KOPT-K1 (cell line): ENCODE data around the gene C9orf85.
"Not testable (repeated sequence)": the region's sequence is repeated elsewhere in the genome, so short reads cannot be mapped to it uniquely, and the experiment has no call there.

Source experiments
- H3K27ac ChIP-seq: fragments of 200-600 bp; sonication (generic); 2 replicates; pipeline ENCODE4 v1.5.1; 2016; ENCODE audit warnings: antibody characterized with exemption, mild to moderate bottlenecking, low read depth, low read length; ENCODE audit not compliant: poor library complexity, severe bottlenecking
- H3K36me3 ChIP-seq: fragments of 200-600 bp; sonication (generic); 2 replicates; pipeline ENCODE4 v1.5.1; 2017; ENCODE audit warnings: antibody characterized with exemption, mild to moderate bottlenecking, low read length, moderate library complexity; ENCODE audit not compliant: insufficient read depth
- H3K9me3 ChIP-seq: fragments of 200-600 bp; sonication (generic); 2 replicates; pipeline ENCODE4 v1.5.1; 2017; ENCODE audit warnings: antibody characterized with exemption, low read length, mild to moderate bottlenecking; ENCODE audit not compliant: insufficient read depth, poor library complexity, severe bottlenecking

The C9orf85 gene

DNA sequence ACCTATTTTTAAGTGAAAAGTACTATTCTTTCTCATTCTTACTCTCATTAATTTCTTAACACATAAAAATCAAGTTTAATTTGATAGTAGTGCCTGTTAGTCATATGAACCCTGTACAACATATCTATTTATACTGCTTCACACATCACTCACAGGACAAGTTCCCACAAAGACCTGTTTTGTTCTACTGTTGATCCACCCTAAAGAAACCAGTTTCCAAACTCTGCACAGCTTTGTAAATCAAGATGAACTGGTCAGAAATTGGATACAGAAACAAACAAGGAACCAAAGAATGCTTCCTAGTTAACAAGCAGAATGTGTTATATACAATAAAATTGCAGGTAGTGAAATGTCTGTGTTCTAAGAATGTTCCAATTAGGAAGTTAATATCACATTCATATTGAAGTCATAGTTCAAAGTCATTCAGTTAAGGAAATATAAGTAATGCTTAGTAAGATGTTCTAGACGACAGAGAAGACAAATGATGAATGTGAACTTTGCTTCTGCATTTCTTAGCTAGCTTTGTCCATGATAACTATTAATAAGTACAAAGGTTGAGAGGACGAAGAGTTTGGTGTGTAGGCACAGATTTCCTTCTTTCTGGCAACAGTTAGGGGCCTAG, 33.4 kb downstream of the C9orf85 start:
- no peaks in the 10 kb centered on the region for H3K9me3 ChIP-seq
- H3K27ac ChIP-seq: no peak overlapping the region

DNA sequence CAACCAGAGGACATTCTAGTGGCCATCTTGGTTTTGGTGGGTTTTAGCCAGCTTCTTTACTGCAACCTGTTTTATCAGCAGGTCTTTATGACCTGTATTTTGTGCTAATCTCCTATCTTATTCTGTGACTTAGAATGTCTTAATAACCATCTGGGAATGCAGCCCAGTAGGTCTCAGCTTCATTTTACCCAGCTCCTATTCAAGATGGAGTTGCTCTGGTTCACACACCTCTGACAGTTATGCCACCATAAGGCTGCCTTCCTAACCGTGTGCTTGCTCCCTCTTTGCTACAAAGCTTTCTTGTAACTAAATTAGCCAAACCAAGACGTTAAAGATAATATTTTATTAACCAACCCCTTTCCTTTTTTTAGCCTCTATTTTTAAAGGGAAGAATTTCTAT, 43.2 kb downstream of the C9orf85 start:
- H3K9me3 ChIP-seq, H3K36me3 ChIP-seq, H3K27ac ChIP-seq: not testable (repeated sequence)

More for the DNA sequence above, 33.4 kb downstream of the C9orf85 start:
- H3K36me3 ChIP-seq: peaks cover 9% of the 10 kb centered on the region; the same call in 1 of the 2 replicates

DNA sequence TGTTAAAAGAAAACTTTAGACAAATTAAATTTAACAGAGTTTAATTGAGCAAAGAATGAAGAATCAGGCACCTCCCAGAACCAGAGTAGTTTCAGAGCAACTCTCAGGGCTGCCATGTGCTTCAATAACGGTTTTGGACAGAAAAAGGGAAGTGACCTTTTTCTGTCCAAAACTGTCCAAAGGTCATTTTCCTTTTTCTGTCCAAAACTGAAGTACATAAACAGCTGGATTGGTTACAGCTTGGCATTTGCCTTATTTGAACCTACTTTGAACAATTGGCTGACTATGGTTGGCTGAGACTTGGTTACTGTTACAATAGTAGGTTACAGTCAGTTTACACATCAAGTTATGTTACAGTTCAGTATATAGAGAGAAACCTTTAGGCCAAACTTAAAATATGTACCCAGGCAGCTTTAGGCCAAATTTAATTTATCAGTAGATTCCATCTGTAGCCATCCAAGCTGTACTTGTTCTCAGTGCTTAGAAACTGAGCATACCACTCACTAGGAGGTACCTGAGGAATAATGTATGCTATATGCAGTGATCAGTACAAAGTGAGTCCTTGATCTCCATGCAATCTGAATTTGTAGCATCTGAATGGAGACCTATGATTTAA, 44.0 kb downstream of the C9orf85 start:
- Histone ChIP-seq H3K9me3 (no peaks in the 10 kb centered on the region), H3K36me3 (0 out of 2 replicates have a peak, but pooled peaks cover 1% of the 10 kb centered on the region), H3K27ac (no peak overlapping the region)

DNA sequence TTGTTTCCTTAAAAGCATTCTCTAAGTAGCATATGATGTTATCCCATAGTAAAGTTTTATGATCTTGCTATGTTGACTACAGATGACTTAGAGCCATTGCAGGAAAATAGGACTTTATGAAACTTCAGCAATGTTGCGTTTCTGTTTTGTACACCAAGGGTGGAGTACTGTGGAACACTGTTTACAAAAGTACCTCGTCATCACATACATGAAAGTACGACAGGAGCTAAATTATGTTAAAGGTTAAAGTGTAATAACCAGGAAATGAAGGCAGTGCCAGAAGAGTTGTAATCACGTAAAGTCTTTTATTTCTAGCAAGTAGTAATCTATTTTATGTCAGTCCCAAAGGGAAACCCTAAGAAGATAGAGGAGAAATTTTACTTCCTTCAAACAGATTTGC, 50.9 kb downstream of the C9orf85 start:
- H3K9me3 ChIP-seq: no peaks in the 10 kb centered on the region
- no peak overlapping the region for H3K27ac ChIP-seq

DNA sequence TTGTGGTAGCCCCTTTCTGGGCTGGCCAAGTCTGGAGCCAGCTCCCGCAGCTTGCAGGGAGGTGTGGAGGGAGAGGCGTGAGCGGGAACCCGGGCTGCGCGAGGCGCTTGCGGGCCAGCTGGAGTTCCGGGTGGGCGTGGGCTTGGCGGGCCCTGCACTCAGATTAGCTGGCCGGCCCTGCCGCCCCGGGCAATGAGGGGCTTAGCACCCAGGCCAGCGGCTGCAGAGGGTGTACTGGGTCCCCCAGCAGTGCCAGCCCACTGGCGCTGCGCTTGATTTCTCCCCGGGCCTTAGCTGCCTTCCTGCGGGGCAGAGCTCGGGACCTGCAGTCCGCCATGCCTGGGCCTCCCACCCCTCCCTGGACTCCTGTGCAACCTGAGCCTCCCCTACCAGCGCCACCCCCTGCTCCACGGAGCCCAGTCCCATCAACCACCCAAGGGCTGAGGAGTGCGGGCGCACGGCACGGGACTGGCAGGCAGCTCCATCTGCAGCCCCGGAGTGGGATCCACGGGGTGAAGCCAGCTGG, 52.1 kb downstream of the C9orf85 start:
- H3K36me3 ChIP-seq, H3K27ac ChIP-seq: not testable (repeated sequence)
- H3K9me3 ChIP-seq: peaks cover 10% of the 10 kb centered on the region

More for the DNA sequence above, 50.9 kb downstream of the C9orf85 start:
- H3K36me3 ChIP-seq: peaks cover 4% of the 10 kb centered on the region

DNA sequence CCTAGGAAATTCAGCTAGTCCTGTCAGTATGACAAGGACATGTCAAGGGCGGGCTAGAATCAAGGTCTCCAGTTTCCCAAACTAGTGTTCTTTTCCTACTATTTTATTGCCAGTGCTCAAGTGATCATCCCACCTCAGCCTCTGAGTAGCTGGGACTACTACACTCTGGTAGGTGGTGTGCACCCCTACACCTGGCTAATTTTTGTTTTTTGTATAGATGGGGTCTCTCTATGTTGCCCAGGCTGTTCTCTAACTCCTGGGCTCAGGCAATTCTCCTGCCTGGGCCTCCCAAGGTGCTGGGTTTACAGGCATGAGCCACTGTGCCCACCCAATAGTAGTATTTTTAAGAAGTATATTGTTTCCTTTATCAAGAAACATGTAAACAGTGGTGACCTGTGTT, 54.0 kb downstream of the C9orf85 start:
- Histone ChIP-seq H3K9me3 (peaks cover 19% of the 10 kb centered on the region), H3K27ac (no peak overlapping the region), H3K36me3 (peaks cover 4% of the 10 kb centered on the region)

DNA sequence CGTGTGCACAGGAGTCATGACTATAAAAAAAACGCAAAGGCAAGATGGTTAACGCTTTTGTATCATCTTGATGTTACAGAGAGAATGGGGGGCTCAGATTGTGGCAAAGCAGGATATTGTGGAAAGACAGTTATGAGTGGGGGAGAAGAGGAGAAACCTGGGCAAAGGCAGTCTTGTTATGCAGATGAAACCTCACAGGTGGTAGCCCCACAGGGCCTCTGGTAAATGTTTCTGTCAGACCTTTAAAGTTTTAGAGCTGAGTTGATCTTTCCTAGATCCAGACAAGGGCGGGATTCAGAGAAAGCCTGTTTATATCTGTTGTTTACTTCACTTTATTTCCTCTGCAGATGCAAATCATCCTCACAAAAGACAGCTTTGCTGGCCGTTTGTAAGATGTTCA, 55.2 kb downstream of the C9orf85 start:
- peaks cover 4% of the 10 kb centered on the region for H3K36me3 ChIP-seq
- no peak overlapping the region for H3K27ac ChIP-seq
- peaks cover 19% of the 10 kb centered on the region for H3K9me3 ChIP-seq

DNA sequence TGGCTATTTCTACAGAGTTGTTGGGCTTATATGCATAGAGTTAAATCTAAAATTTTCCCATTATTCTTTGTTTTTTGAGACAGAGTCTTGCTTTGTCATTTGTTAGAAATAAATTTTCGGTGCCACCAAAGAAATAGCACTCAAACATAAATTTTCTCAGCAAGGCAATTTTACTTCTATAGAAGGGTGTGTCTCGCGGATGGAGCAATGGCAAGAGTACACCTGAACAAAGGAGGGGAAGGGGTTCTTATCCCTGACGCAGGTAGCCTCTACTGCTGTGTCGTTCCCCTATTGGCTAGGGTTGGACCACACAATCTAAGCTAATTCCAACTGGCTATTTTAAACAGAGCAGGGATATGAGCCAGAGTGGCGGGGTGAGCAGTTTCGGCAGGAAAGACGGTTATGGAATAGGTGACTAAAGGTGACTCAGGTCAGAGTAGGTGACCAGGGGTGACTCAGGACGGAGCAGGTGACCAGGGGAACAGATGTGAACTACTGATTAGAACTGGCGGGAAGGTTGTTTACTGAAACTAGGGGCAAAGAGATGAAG, 57.2 kb downstream of the C9orf85 start:
- Histone ChIP-seq H3K27ac (no peak overlapping the region), H3K36me3 (peaks cover 12% of the 10 kb centered on the region), H3K9me3 (peaks cover 19% of the 10 kb centered on the region)

DNA sequence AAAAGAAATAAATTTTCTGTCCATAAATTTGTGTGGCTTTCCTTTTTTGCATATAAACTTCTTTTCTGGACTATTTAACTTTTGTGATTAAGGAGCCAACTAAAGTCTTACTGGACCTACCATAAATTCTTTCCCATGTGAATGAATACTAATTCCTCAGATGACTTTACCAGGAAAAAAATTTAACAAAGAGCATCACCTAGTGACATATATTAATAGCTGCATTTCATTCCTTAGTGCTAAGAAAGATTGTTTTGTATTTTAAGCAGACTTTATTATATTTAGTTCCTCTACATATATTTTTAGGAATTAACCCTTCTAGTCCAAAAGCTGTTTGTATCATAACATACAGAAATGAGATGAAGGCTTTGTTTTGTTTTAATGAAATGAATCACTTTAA, 64.4 kb downstream of the C9orf85 start:
- H3K36me3 ChIP-seq: peaks cover 8% of the 10 kb centered on the region

DNA sequence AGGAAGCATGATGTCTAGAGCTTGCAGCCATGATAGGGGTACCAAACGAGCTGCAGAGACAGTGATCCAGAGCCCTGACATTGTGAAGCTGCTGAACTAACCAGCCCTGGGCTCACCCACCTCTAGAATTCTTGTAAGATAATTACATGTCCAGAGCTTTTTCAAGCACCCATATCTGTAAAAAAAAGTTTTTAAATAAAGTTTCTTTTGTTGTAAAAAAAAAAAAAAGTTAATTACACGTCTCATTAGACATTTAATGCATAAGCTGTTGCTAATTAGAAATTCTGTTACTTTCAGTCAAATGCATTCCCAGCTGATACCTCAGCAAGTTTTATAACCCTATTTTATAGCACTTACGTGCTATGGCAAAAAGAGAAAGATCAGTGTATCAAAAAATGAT, 65.6 kb downstream of the C9orf85 start:
- no peak overlapping the region for H3K27ac ChIP-seq

More for the DNA sequence above, 64.4 kb downstream of the C9orf85 start:
- no peaks in the 10 kb centered on the region for H3K9me3 ChIP-seq
- no peak overlapping the region for H3K27ac ChIP-seq

DNA sequence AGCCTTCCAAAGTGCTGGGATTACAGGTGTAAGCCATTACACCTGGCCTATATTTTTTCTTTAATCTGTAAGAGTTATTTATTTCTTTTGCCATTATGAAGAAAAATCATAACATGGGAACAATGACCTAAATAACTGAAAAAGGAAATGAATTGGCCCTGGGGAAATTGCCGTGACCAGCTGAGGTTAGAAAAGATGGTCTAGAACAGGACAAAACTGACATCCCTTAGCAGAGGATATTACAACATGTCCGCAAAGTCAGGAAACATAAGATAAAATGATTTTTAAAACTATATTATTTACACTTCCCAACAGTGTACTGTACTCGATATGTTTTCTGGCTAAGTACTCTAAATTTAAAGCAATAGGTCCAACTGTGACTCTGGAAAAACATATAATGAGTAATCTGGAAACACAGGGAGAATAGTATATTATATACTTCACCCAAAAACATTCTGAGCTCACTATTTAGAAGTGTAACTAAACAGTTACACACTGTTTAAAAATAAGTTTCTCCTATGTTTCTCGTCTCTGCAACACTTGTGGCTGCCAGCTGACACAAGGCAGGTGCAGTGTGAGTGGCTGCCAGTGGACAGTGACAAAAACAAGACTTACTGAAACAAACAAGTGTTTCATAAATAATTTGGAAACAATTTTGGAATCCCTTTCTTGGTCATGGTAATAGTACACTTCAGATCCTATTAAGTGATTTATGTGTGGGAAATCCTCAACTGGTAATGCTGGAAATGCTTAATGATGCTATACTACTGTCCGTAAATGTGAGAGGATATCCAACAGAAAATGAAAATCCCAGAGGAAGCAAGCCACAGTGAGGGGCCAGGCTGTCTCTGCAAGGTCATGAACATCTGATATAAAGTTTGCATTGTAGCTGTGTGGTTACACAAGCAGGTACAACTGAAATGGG, 69.1 kb downstream of the C9orf85 start:
- Histone ChIP-seq H3K9me3 (no peaks in the 10 kb centered on the region), H3K27ac (no peak overlapping the region), H3K36me3 (no peaks in the 10 kb centered on the region)

More for the DNA sequence above, 65.6 kb downstream of the C9orf85 start:
- H3K36me3 ChIP-seq: peaks cover 8% of the 10 kb centered on the region; the same call in 1 of the 2 replicates
- no peaks in the 10 kb centered on the region for H3K9me3 ChIP-seq

DNA sequence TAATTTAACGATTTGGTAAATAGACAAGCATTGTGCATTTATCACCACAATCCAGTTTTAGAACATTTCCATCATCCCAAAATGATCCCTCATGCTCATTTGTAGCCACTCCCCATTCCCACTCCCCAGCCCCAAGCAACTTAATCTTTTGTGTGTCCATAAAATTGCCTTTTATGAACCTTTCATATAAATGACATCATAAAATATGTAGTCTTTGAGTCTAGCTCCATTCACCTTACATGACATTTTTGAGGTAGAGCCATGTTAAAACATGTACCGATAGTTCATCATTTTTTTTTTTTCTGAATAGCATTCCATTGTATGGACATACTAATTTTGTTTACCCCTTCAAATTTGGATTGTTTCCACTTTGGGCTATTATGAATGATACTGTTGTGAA, 70.5 kb downstream of the C9orf85 start:
- no peaks in the 10 kb centered on the region for H3K36me3 ChIP-seq
- no peaks in the 10 kb centered on the region for H3K9me3 ChIP-seq
- H3K27ac ChIP-seq: no peak overlapping the region

DNA sequence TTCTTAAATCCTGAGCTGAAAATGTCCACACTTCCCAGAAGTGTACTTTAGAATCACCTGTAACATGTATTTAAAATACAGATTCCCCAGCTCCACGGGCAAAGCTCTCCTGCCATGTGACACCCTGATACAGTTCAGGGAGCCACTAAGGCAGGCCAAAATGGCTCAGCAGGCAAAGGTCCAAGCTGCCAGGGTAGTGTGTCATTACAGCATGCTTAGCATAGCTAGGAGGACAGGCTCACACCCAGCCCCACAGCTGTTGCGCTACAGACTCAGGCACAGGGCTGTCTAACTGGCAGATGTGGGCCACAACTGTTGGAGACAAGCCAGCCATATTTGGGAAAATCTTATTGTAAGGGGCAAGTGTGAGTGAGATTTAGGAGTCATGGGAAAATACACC, 73.0 kb downstream of the C9orf85 start:
- Histone ChIP-seq H3K9me3 (no peaks in the 10 kb centered on the region), H3K36me3 (no peaks in the 10 kb centered on the region), H3K27ac (no peak overlapping the region)

DNA sequence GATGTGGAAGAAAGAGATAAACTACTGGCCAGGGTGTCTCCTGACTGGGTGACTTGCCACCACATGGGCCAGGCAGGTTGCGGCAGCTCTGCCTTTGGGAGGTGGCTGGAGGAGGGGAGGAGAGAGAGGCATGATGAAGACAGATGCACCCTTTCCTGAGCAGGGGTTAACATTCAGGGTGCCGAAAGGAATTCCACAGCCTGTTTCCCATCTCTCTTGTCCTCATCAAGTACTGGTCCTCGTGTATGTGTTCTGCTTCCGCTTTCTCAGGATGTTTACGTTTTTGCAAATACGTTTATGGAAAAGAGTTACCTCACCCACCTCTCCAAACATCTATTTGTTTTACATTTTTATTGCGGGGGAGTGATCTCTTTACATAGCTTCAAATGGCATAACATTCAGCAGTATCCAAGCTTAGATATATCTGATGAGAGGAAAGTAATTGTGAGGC, 73.4 kb downstream of the C9orf85 start:
- H3K36me3 ChIP-seq: no peaks in the 10 kb centered on the region
- H3K9me3 ChIP-seq: no peaks in the 10 kb centered on the region
- no peak overlapping the region for H3K27ac ChIP-seq
